Osteocyte (in vitro differentiated cells): ENCODE measurements around the gene ANKRD44. TPM values are rescaled to one million over a fixed set of nuclear protein-coding genes. Genes with fewer than 3 reads are reported as not detected.

Experiments used
- DNase-seq: peaks from one replicate; pipeline ENCODE4 v3.0.0; 2021; ENCODE audit warnings: mixed read lengths; ENCODE audit not compliant: unreplicated experiment; ENCODE audit errors: extremely low spot score
- H3K27ac Mint-ChIP-seq: one replicate; pipeline ENCODE4 v1.8.0; 2021; ENCODE audit warnings: mild to moderate bottlenecking, mixed read lengths; ENCODE audit not compliant: unreplicated experiment
- H3K27me3 Mint-ChIP-seq: one replicate; pipeline ENCODE4 v1.8.0; 2021; ENCODE audit warnings: mixed read lengths; ENCODE audit not compliant: unreplicated experiment
- H3K36me3 Mint-ChIP-seq: one replicate; pipeline ENCODE4 v1.8.0; 2021; ENCODE audit warnings: mixed read lengths; ENCODE audit not compliant: unreplicated experiment
- H3K4me1 Mint-ChIP-seq: one replicate; pipeline ENCODE4 v1.8.0; 2021; ENCODE audit warnings: mixed read lengths; ENCODE audit not compliant: unreplicated experiment
- H3K4me3 Mint-ChIP-seq: one replicate; pipeline ENCODE4 v1.8.0; 2021; ENCODE audit warnings: mild to moderate bottlenecking, moderate library complexity, mixed read lengths; ENCODE audit not compliant: unreplicated experiment
- H3K9me3 Mint-ChIP-seq: one replicate; pipeline ENCODE4 v1.8.0; 2021; ENCODE audit warnings: mixed read lengths; ENCODE audit not compliant: unreplicated experiment
- total RNA-seq: library from RNA; stranded (reverse); gene quantifications from 2 replicates; pipeline ENCODE4 v1.2.1, GENCODE V29; 2021
- TF ChIP-seq, protein P1 (sequence below): fragments of 200-600 bp; sonication (generic); IDR thresholded peaks from 2 replicates; pipeline ENCODE4 v1.5.0; 2021; ENCODE audit warnings: antibody characterized with exemption, mild to moderate bottlenecking, moderate library complexity

The ANKRD44 gene
- total RNA-seq, 1 donor from 2014 or later: 16.6 TPM

GRCh38 chr2:196951973-196952372 lies 358.6 kb downstream of the ANKRD44 start:
- Mint-ChIP-seq H3K4me1 (peaks cover 5% of the 10 kb centered on the region), H3K9me3 (no peaks in the 10 kb centered on the region), H3K27me3 (peaks cover 6% of the 10 kb centered on the region), H3K27ac (no peak overlapping the region), H3K36me3 (no peaks in the 10 kb centered on the region), H3K4me3 (no peak overlapping the region)
- TF ChIP-seq, protein P1, sequence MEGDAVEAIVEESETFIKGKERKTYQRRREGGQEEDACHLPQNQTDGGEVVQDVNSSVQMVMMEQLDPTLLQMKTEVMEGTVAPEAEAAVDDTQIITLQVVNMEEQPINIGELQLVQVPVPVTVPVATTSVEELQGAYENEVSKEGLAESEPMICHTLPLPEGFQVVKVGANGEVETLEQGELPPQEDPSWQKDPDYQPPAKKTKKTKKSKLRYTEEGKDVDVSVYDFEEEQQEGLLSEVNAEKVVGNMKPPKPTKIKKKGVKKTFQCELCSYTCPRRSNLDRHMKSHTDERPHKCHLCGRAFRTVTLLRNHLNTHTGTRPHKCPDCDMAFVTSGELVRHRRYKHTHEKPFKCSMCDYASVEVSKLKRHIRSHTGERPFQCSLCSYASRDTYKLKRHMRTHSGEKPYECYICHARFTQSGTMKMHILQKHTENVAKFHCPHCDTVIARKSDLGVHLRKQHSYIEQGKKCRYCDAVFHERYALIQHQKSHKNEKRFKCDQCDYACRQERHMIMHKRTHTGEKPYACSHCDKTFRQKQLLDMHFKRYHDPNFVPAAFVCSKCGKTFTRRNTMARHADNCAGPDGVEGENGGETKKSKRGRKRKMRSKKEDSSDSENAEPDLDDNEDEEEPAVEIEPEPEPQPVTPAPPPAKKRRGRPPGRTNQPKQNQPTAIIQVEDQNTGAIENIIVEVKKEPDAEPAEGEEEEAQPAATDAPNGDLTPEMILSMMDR: no peak
- DNase-seq: no peak

GRCh38 chr2:196949116-196949515 lies 361.5 kb downstream of the ANKRD44 start:
- TF ChIP-seq, protein P1: no peak
- no peak for DNase-seq
- H3K27me3 Mint-ChIP-seq: peaks cover 4% of the 10 kb centered on the region
- no peak overlapping the region for H3K27ac Mint-ChIP-seq
- no peak overlapping the region for H3K4me3 Mint-ChIP-seq
- H3K9me3 Mint-ChIP-seq: no peaks in the 10 kb centered on the region
- no peaks in the 10 kb centered on the region for H3K4me1 Mint-ChIP-seq
- no peaks in the 10 kb centered on the region for H3K36me3 Mint-ChIP-seq

- Mint-ChIP-seq H3K27me3 (no peaks in the 10 kb centered on the region), H3K4me3 (no peak overlapping the region), H3K4me1 (no peaks in the 10 kb centered on the region), H3K27ac (no peak overlapping the region), H3K36me3 (no peaks in the 10 kb centered on the region), H3K9me3 (no peaks in the 10 kb centered on the region)
- TF ChIP-seq, protein P1: no peak
- no peak for DNase-seq
Observed at GRCh38 chr2:196944570-196944969, 366.0 kb downstream of the ANKRD44 start.

GRCh38 chr2:196941398-196942078 lies 369.0 kb downstream of the ANKRD44 start:
- H3K4me3 Mint-ChIP-seq: no peak overlapping the region
- peaks cover 2% of the 10 kb centered on the region for H3K4me1 Mint-ChIP-seq
- no peak for DNase-seq
- H3K36me3 Mint-ChIP-seq: no peaks in the 10 kb centered on the region
- H3K27me3 Mint-ChIP-seq: no peaks in the 10 kb centered on the region
- no peak overlapping the region for H3K27ac Mint-ChIP-seq
- no peaks in the 10 kb centered on the region for H3K9me3 Mint-ChIP-seq
- TF ChIP-seq, protein P1: no peak

DNA sequence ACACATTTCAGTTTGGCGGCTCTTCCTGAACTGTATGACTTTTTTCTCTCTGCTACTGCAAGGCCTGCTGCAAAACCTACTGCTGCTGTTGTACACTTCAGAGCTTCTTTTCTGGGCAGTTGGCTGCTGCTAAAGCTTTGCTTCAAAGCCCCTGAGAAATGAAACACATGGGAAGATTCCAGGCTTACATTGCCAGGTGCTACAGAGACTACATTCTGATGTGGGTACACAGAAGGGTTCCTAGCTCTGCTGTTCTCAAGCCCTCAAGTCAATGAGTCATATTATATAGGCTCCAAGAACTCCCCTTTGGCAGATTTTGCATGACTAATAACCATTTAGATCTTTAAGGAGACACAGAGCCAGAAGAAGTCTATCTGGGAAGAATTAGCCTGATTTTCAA lies 371.2 kb downstream of the ANKRD44 start:
- no peaks in the 10 kb centered on the region for H3K9me3 Mint-ChIP-seq
- H3K36me3 Mint-ChIP-seq: no peaks in the 10 kb centered on the region
- no peak overlapping the region for H3K4me3 Mint-ChIP-seq
- DNase-seq: no peak
- no peak overlapping the region for H3K27ac Mint-ChIP-seq
- TF ChIP-seq, protein P1: no peak
- peaks cover 2% of the 10 kb centered on the region for H3K4me1 Mint-ChIP-seq
- no peaks in the 10 kb centered on the region for H3K27me3 Mint-ChIP-seq

Other genes with a start within 250 kb of the ANKRD44 start
- 281 and 282 TPM in 2 replicates for gene SF3B1, start 124.2 kb upstream of the ANKRD44 start, total RNA-seq
- gene COQ10B, start 142.8 kb upstream of the ANKRD44 start, total RNA-seq: 23.5 and 24.3 TPM in 2 replicates
- 163 and 165 TPM in 2 replicates for gene HSPD1, start 189.1 kb upstream of the ANKRD44 start, total RNA-seq
- gene HSPE1, start 189.6 kb upstream of the ANKRD44 start, total RNA-seq: 60.5 and 70.4 TPM in 2 replicates
- 23.1 and 23.7 TPM in 2 replicates for gene MOB4, start 205.3 kb upstream of the ANKRD44 start, total RNA-seq